H1 (cell line): ENCODE measurements around the gene ARTN. TPM values are rescaled to one million over a fixed set of nuclear protein-coding genes. Genes with fewer than 3 reads are reported as not detected.

Experiments
- BACH1 ChIP-seq: IDR thresholded peaks from 2 replicates; pipeline ENCODE4 v1.6.1; 2012; ENCODE audit warnings: low read length, improper control_type of control experiment
- BRCA1 ChIP-seq: IDR thresholded peaks from 2 replicates; pipeline ENCODE4 v1.6.1; 2012; ENCODE audit warnings: low read depth, low read length, improper control_type of control experiment
- MAFK ChIP-seq: IDR thresholded peaks from 2 replicates; pipeline ENCODE4 v1.6.1; 2012; ENCODE audit warnings: low read depth, mild to moderate bottlenecking, improper control_type of control experiment, low read length
- RFX5 ChIP-seq: IDR thresholded peaks from 2 replicates; pipeline ENCODE4 v1.6.1; 2011; ENCODE audit warnings: low read depth, low read length, improper control_type of control experiment, borderline replicate concordance
- RNF2 ChIP-seq: fragments of 200-900, 300-1000 bp; sonication (generic); IDR thresholded peaks from 2 replicates; pipeline ENCODE4 v1.7.1; 2016; ENCODE audit warnings: borderline replicate concordance, low read depth, mild to moderate bottlenecking, antibody characterized with exemption, low read length; ENCODE audit not compliant: poor library complexity, severe bottlenecking; ENCODE audit errors: missing control alignments
- RXRA ChIP-seq: IDR thresholded peaks from 2 replicates; pipeline ENCODE4 v1.6.1; 2011; ENCODE audit warnings: low read depth, mild to moderate bottlenecking, low read length, moderate library complexity; ENCODE audit not compliant: insufficient read depth
- SIRT6 ChIP-seq: IDR thresholded peaks from one replicate; pipeline ENCODE4 v1.7.1; 2012; ENCODE audit warnings: low read length, inconsistent platforms
- SIX5 ChIP-seq: IDR thresholded peaks from 2 replicates; pipeline ENCODE4 v1.6.1; 2011; ENCODE audit warnings: mild to moderate bottlenecking, low read depth, low read length
- TAF1 ChIP-seq: IDR thresholded peaks from 2 replicates; pipeline ENCODE4 v1.6.1; 2011; ENCODE audit warnings: mild to moderate bottlenecking, low read depth, low read length
- polyA plus RNA-seq, 7 experiments: library from polyadenylated mRNA; depleted of rRNA in 3 of 7; stranded (reverse) in 5 of 7; unstranded in 2 of 7; fragments of >200 nt in 5 of 7; fragments of 200-250 nt in 2 of 7; gene quantifications; 1 replicate in 5 of 7; 2 replicates in 1 of 7; 4 replicates in 1 of 7; pipeline versions ENCODE4 v1.2.1 to v1.2.3, GENCODE V29; 2011 to 2013; ENCODE audit warnings: missing spikeins in 2 of 7, mixed read lengths in 2 of 7
- total RNA-seq: library from RNA; stranded (reverse); fragmentation: NEBNext Ultra II Directional; extraction: Animal tissue kit (Norgen Biotek cat#: 25700); gene quantifications from 2 replicates; pipeline ENCODE4 v1.2.1, GENCODE V29; 2021
- TF ChIP-seq, protein P1 (sequence below): IDR thresholded peaks from 2 replicates; pipeline ENCODE4 v1.6.1; 2011; ENCODE audit warnings: low read length, improper control_type of control experiment

The ARTN gene
- total and polyA plus RNA-seq, 2 of the 8 experiments (the other 6 are each of a cell fraction or from before 2014, with no cell fraction given): 13.5 to 22.7 TPM

DNA sequence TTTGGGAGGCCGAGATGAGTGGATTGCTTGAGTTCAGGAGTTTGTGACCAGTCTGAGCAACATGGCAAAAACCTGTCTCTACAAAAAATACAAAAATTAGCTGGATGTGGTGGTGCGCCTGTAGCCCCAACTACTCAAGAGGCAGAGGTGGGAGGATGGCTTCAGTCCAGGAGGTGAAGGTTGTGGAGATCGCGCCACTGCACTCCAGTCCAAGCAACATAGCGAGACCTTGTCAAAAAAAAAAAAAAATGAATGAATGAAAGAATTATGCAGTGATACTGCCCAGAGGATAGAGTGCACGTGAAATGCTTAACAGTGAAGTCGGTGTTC is 35.8 kb downstream of the ARTN start (continued):
- no peak for TF ChIP-seq RNF2
- no peak for TF ChIP-seq RXRA
- no peak for TF ChIP-seq SIRT6
- TF ChIP-seq, protein P1, sequence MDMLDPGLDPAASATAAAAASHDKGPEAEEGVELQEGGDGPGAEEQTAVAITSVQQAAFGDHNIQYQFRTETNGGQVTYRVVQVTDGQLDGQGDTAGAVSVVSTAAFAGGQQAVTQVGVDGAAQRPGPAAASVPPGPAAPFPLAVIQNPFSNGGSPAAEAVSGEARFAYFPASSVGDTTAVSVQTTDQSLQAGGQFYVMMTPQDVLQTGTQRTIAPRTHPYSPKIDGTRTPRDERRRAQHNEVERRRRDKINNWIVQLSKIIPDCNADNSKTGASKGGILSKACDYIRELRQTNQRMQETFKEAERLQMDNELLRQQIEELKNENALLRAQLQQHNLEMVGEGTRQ: no peak
- no peak for TF ChIP-seq TAF1
- no peak for TF ChIP-seq BACH1
- no peak for TF ChIP-seq BRCA1
- no peak for TF ChIP-seq MAFK
- TF ChIP-seq RFX5: no peak
- TF ChIP-seq SIX5: no peak
